ENCODE data around the gene KRTAP2-1. TPM values are rescaled to one million over a fixed set of nuclear protein-coding genes. Genes with fewer than 3 reads are reported as not detected.

The KRTAP2-1 gene
- total and polyA plus RNA-seq, 8 donors: not detected

DNA sequence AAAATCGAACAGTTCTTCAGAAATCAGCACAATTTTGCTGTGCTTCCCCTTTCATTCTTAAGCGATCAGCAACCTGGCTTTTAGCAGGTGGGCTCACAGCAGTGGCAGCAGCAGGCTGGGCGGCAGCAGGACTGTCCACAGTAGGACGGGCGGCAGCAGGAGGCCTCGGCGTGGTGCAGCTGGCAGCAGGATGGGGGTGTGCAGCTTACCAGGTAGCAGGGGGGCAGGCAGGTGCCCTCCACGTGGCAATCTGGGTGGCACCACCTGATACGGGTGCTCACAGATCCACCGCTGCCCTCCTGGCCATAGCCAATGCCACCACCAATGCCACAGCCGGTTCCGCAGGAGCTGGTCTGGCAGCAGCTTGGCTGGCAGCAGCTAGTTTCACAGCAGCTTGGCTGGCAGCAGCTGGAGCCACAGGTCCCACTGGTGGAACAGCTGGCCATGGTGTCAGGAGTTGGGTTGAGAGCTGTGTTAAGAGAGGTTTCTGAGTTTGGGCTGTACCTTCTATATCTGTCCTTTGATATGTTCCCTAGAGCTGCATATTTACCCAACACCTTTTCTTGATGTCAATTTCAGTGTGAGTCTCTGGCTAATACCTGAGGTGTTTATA, 17.4 kb downstream of the KRTAP2-1 start, which contains the start of gene KRTAP1-4:
Gene KRTAP1-4, minus strand, starts transcription at position 563 of the 613 bp plus-strand sequence. Its CDS starts 117 bp downstream, at position 446.
- TF ChIP-seq POLR2A (IDR thresholded peaks at IDR 0.05): no peak
- TF ChIP-seq POLR2AphosphoS5 (IDR thresholded peaks at IDR 0.05): no peak
- no peak for TF ChIP-seq EP300 (IDR thresholded peaks at IDR 0.05)
- TF ChIP-seq, protein P1, sequence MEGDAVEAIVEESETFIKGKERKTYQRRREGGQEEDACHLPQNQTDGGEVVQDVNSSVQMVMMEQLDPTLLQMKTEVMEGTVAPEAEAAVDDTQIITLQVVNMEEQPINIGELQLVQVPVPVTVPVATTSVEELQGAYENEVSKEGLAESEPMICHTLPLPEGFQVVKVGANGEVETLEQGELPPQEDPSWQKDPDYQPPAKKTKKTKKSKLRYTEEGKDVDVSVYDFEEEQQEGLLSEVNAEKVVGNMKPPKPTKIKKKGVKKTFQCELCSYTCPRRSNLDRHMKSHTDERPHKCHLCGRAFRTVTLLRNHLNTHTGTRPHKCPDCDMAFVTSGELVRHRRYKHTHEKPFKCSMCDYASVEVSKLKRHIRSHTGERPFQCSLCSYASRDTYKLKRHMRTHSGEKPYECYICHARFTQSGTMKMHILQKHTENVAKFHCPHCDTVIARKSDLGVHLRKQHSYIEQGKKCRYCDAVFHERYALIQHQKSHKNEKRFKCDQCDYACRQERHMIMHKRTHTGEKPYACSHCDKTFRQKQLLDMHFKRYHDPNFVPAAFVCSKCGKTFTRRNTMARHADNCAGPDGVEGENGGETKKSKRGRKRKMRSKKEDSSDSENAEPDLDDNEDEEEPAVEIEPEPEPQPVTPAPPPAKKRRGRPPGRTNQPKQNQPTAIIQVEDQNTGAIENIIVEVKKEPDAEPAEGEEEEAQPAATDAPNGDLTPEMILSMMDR (IDR thresholded peaks at IDR 0.05): no peak
- H3K4me1 ChIP-seq: no peaks in the 10 kb centered on the region
- H3K27me3 ChIP-seq: peaks cover 0 to 4% (median 0%) of the 10 kb centered on the region in 3 donors
- DNase-seq: no peak
- WGBS, 5 donors: 77 to 87% (median 84%) methylated on average over 10 to 12 of the region's 12 CpGs
- H3K9me3 ChIP-seq: no peaks in the 10 kb centered on the region
- no peak within 1 kb of the TSS for H3K27ac ChIP-seq
- no peaks in the 10 kb centered on the region for H3K36me3 ChIP-seq
- intact Hi-C loops (cut with DNase I; ENCODE audit: low total_unique reads): no loop called here
- no peak within 1 kb of the TSS for H3K4me3 ChIP-seq

DNA sequence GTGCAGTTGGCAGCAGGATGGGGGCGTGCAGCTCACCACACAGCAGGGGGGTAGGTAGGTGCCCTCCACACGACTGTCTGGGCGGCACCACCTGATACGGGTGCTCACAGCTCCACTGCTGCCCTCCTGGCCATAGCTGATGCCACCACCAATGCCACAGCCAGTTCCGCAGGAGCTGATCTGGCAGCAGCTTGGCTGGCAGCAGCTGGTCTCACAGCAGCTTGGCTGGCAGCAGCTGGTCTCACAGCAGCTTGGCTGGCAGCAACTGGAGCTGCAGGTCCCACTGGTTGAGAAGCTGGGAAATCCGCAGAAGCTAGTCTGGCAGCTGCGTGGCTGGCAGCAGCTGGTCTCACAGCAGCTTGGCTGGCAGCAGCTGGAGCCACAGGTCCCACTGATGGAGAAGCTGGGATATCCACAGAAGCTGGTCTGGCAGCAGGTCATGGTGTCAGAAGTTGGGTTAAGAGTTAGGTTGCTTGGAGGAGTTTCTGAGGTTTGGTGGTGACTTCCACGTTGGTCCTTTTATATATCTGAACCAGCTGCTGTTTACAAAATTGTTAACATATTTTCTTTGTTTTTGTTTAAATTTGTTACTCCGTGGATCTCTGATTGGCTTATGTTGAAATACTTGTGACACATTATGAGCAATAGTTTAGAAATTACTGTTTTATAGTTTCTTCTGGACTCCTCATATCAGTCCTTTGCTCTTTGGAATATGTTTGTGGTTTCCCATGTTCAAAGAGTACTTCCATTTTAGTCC, 20.2 kb downstream of the KRTAP2-1 start, which contains the start of gene KRTAP1-5:
Gene KRTAP1-5, minus strand, starts transcription at position 494 of the 757 bp plus-strand sequence. Its CDS starts 53 bp downstream, at position 441.
- no peak for DNase-seq
- Histone ChIP-seq H3K27me3 (peaks cover 0 to 4% (median 0%) of the 10 kb centered on the region in 3 donors), H3K4me3 (no peak within 1 kb of the TSS), H3K27ac (no peak within 1 kb of the TSS), H3K9me3 (peaks cover 0 to 2% (median 0%) of the 10 kb centered on the region in 4 donors), H3K4me1 (no peaks in the 10 kb centered on the region), H3K36me3 (no peaks in the 10 kb centered on the region)
- TF ChIP-seq POLR2AphosphoS5 (IDR thresholded peaks at IDR 0.05) (no peak), EP300 (IDR thresholded peaks at IDR 0.05) (no peak), POLR2A (IDR thresholded peaks at IDR 0.05) (no peak)
- TF ChIP-seq, protein P1 (IDR thresholded peaks at IDR 0.05): no peak
- intact Hi-C loops (cut with DNase I; ENCODE audit: low total_unique reads): no loop called here
- WGBS, 5 donors: 56 to 73% (median 72%) methylated on average over 9 of the region's 9 CpGs

DNA sequence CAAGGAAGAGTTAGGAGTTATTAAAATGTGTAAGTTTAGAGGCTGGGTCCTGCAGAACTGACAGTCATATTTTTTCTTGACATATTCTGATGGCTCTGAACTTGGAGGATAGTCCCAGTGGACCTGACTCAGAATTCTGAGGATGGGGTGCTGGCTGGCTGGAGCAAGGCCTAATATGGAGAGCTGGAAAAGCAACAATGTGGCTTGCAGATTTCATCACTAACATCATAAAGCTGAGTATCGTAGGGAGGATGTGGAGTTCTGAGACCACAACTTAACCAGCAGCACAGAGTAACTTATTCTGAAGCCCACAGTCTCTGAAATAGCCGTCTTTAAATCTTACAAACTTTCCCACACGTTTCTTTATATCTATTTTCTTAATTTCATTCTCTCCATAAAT, 22.4 kb downstream of the KRTAP2-1 start:
- H3K36me3 ChIP-seq: no peaks in the 10 kb centered on the region
- TF ChIP-seq, protein P1 (IDR thresholded peaks at IDR 0.05): no peak
- TF ChIP-seq POLR2AphosphoS5 (IDR thresholded peaks at IDR 0.05): no peak
- no peak for TF ChIP-seq EP300 (IDR thresholded peaks at IDR 0.05)
- TF ChIP-seq POLR2A (IDR thresholded peaks at IDR 0.05): no peak
- H3K27ac ChIP-seq: no peak overlapping the region
- H3K4me1 ChIP-seq: no peaks in the 10 kb centered on the region
- intact Hi-C loops (cut with DNase I; ENCODE audit: low total_unique reads): no loop called here
- H3K4me3 ChIP-seq: no peak overlapping the region
- DNase-seq: no peak
- peaks cover 0 to 4% (median 0%) of the 10 kb centered on the region in 4 donors for H3K9me3 ChIP-seq
- H3K27me3 ChIP-seq: peaks cover 0 to 3% (median 0%) of the 10 kb centered on the region in 3 donors
- 75 to 86% (median 85%) methylated on average over 3 of the region's 3 CpGs for WGBS, 5 donors

DNA sequence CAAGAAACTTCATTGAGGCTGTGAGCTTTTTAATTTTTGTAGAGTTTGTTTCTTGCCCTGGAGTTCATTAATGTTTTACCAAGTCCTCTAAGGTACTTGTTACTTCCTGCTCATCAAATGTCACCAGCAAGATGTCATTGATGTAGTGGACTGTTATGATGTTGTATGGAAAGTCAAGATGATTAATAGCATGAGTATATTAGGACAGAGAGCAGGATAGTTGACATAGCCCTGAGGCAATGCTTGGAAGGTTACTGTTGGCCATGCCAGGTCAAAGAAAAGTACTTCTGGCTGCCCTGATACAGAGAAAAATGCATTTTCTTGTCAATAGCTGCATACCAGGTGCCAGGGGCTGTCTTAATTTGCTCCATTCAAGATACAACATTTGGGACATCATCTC, 26.8 kb downstream of the KRTAP2-1 start:
- no peak for DNase-seq
- H3K4me3 ChIP-seq: no peak overlapping the region
- no peak overlapping the region for H3K27ac ChIP-seq
- no peak for TF ChIP-seq POLR2A (IDR thresholded peaks at IDR 0.05)
- TF ChIP-seq POLR2AphosphoS5 (IDR thresholded peaks at IDR 0.05): no peak
- TF ChIP-seq EP300 (IDR thresholded peaks at IDR 0.05): no peak
- TF ChIP-seq, protein P1 (IDR thresholded peaks at IDR 0.05): no peak
- H3K9me3 ChIP-seq: peaks cover 0 to 4% (median 0%) of the 10 kb centered on the region in 4 donors
- no peaks in the 10 kb centered on the region for H3K27me3 ChIP-seq
- H3K4me1 ChIP-seq: no peaks in the 10 kb centered on the region
- H3K36me3 ChIP-seq: no peaks in the 10 kb centered on the region
- intact Hi-C loops (cut with DNase I; ENCODE audit: low total_unique reads): no loop called here
